ENCODE results near the gene CD6. TPM values are rescaled to one million over a fixed set of nuclear protein-coding genes. Genes with fewer than 3 reads are reported as not detected.

CD6 gene
- total RNA-seq, 1 experiment from 2014 or later: 1.4 TPM

- RAD21 ChIA-PET (ENCODE audit: low non-redundant PET in 1 of 2, low total read pairs in 2 of 2, uncharacterized antibody in 2 of 2, unreplicated experiment in 2 of 2): no interaction called here
- Histone ChIP-seq H2AFZ (ENCODE audit: low read depth, low read length, poor library complexity, severe bottlenecking) (no peak overlapping the region), H3K27me3 (ENCODE audit: insufficient read depth, low read length) (no peaks in the 10 kb centered on the region), H3K36me3 (ENCODE audit: control insufficient read depth in 1 of 2, insufficient read depth in 2 of 2, low read length in 2 of 2) (no peaks in the 10 kb centered on the region), H3K79me2 (ENCODE audit: insufficient read depth, low read length) (no peaks in the 10 kb centered on the region), H3K4me2 (ENCODE audit: low read length) (no peak overlapping the region), H3K9ac (ENCODE audit: low read length) (no peak overlapping the region), H4K20me1 (ENCODE audit: insufficient read depth) (no peaks in the 10 kb centered on the region), H3K4me1 (ENCODE audit: control insufficient read depth in 1 of 2, insufficient read depth in 2 of 2, low read length in 2 of 2) (peaks cover 3 to 9% of the 10 kb centered on the region in 2 experiments; a peak in 3 of 4 replicates), H3K27ac (ENCODE audit: low read depth, low read length) (no peak overlapping the region), H3K9me3 (ENCODE audit: control insufficient read depth in 1 of 2, insufficient read depth in 1 of 2, low read depth in 1 of 2, low read length in 2 of 2) (no peaks in the 10 kb centered on the region), H3K9me2 (ENCODE audit: insufficient read depth) (no peaks in the 10 kb centered on the region), H3K4me3 (replicated peaks in 1 of 2; ENCODE audit: low read depth in 1 of 2, low read length in 2 of 2) (no peak overlapping the region)
- POLR2A ChIA-PET: no interaction called here
- BruUV-seq (replicated peaks): no TSS peak
- ATAC-seq: no peak
- no peak for DNase-seq (ENCODE audit: low read depth, low spot score)
- TF ChIP-seq REST (IDR thresholded peaks at IDR 0.05; ENCODE audit: low read depth) (no peak), YY1 (IDR thresholded peaks at IDR 0.05; ENCODE audit: extremely low read depth, insufficient replicate concordance, low read depth, low read length) (no peak), SIN3A (IDR thresholded peaks at IDR 0.05; ENCODE audit: low read depth) (no peak), EZH2 (IDR thresholded peaks at IDR 0.05) (no peak), MAX (IDR thresholded peaks at IDR 0.05) (no peak), ZBTB33 (IDR thresholded peaks at IDR 0.05; ENCODE audit: extremely low read depth, insufficient replicate concordance, low read length) (no peak), CTCF (IDR thresholded peaks at IDR 0.05 in 2 of 3, conservative IDR thresholded peaks at IDR 0.05 in 1 of 3; ENCODE audit: borderline replicate concordance in 1 of 3, insufficient read depth in 1 of 3, low read depth in 2 of 3, low read length in 2 of 3) (no peak), TCF7L2 (IDR thresholded peaks at IDR 0.05; ENCODE audit: borderline replicate concordance, extremely low read depth, insufficient read depth, insufficient read length) (no peak), ZFX (IDR thresholded peaks at IDR 0.05) (no peak)
- intact Hi-C loops (cut with micrococcal nuclease): no loop called here
- CTCF ChIA-PET: no interaction called here
Measured at GRCh38 chr11:60985501-60985900, 14.0 kb downstream of the CD6 start.

Data from HCT116 (cell line).